NCI-H345 treated with DMSO at 0.1 percent for 48 hours (cell line): ENCODE data around the gene MAGI2.
"Not testable (repeated sequence)": the region's sequence is repeated elsewhere in the genome, so short reads cannot be mapped to it uniquely, and the experiment has no call there.

Source experiments
- DNase-seq: peaks from one replicate; lab custom pipeline; 2025; ENCODE audit not compliant: unreplicated experiment; lab: John Stamatoyannopoulos, UW

MAGI2 gene

DNA sequence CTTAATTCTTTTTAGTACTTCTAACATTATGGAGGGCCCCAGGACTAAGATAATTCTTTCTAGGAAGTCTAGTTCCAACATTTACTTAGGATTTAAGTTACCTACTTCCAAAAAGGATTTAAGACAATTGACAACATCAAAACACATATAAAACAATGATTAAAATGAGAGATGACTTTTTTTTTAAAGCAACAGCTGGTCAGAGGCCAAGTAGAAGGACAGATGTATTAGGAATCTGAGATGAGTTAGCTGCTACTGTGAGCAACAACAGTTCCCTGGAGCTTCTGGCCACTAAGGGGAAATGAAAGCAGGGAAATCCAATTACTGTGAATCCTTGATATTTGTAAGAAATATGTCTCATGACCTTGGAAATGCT is 1432.6 kb downstream of the MAGI2 start:
- no peak for DNase-seq

DNA sequence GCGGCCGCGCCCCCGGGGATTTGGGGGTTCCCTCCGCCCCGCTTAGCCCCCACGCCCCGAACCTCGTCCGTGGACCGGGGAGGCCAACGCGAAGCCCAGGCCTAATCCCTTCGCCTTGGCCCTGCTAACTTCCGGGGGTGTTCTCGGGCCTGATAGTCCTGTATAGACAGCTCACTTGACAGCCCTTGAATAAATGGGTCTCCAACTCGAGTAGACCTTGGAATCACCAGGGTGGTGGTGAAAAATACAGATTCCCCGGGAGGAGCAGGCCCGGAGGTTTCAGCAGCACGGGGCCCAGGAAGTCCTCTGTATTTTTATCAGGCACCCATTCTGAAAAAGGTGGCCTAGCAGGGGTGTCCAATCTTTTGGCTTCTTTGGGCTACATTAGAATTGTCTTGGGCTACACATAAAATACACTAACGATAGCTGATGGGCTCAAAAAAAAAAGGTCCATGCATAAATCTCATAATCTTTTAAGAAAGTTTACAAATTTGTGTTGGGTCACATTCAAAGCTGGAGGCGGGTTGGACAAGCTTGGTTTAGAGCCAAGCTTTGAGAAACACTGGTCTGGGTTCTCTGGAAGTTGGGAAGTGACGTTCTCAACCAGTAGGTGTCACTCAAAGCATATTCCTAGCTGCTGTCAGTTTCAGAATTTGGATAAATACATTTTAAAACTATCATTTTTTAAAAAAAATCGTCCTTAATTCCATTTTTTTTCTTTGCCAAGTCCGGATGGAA is 1433.2 kb downstream of the MAGI2 start:
- peak; percentile 70 for DNase-seq

DNA sequence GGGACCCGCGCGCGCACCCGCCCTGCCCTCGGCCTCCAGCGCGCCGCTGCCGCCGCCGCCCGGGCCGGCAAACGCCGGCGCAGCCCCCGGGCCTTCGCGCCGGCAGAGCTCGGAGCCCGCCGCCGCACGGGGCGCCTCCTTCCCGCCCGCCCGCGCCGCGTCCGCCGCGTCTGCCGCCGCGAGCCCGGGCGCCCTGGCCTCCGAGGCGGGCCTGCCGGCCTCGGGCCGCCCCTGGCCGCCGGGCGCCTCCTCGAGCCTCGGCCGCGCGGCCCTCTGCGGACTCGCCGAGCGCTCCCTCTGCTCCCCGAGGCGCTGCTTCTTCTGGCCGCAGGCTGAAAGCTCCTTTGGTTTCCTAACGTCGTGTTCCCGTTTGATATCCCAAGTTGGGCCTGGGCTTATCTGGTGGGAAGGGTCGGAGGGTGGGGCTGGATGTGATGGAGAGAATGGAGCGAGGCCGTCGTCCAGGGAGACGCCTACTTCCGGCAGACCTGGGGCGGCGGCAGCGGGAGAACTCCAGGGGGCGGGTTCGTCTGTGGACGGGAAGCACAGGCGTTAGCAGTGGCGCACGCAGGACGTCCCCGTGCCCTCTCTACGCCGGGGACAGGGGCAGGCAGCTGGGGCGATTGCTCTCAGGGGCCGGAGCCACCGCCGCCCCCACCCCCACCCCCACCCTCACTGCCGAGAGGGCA is 1433.9 kb downstream of the MAGI2 start:
- DNase-seq = peak; percentile 58

DNA sequence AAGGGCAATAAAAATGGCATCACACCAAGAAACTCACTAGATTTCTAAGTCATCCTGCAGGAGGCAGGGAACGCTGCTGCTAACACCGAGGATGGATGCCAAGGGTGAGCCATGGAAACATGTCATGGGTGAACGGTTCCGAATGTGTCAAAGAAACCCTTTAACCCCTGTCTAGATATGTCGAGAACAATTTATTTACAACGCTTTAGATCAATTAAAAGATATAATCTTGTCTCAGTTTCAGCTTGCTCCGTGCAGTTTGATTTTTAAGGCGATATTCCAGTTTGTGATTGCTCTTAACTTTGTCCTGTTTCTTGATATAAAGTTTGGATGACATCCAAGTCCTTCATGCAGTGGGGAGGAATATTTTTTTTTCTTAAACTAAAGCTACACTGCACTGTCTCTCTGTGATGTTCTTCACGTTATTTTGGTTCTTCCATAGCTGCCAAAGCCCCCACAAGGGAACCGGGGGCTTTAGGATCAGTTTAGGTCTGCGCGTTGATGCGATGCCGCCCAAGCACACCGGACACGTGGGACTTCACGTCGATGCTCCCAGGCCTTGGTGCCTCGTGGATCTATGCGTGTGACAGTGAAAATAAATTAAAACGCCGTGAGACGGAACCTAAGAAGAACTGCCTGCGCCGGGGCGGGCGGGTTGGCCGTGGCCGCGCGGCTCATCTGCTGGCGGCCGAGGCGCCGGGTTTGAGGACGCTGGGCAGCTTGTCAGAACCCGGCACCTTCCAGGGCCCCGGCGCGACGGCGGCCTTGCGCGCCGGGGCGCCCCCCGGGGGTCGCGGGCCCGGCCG is 1434.6 kb downstream of the MAGI2 start:
- peak; percentile 34 for DNase-seq

DNA sequence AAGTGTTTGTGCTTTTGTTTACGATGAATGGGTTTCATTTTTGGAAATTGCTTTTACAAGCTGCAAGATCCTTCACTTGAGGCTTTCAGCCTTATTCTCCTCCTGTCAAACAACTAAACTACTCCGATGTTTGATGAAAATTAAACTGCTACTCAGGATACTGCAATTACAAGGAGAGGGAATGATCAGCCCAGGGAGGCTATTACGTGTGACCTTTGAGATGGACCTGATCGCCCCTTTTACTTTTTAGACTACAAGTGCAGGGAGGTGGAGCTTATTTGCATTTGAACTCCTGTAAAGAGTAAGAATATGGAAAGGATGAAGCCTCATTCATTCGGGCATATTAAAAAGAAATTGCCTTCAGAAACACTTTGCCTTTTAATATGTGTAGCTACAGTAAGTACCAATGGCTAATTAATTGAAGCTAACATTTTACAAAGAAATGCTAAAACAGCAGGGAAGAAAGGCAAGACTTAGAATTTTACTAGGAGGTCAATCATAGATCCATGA is 1435.8 kb downstream of the MAGI2 start:
- no peak for DNase-seq

DNA sequence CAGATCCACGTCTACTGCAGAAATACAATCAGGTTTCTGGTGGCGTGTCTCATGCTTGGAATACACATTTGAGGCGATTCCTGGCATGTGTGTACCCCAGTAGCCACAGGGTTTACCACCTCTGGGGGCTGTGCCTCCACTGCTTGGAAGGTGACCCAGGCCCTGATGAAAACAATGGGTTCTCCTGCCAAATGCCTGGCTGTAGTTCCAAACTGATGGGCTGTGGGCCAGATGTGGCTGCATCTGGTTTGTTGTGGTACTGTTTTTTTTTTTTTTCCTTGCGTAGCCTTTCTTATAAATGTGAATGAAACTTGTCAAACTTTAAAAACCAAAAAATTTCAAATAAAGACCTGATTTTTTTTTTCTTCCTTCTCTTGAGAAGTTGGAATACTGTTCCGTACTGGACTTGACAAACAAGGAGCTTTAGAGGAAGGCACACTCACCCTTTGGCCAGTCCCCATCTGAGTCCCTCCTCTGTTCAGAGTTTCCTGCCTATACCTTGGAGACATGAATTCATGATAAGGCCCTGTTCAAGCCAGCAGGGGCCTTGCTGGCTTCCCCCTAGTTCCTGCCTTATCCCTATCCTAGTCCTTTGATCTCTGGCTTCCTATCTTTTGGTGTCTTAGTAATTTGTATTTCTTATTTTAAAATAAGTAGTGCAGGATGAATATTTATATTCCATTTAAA is 1437.8 kb downstream of the MAGI2 start:
- DNase-seq = no peak

DNA sequence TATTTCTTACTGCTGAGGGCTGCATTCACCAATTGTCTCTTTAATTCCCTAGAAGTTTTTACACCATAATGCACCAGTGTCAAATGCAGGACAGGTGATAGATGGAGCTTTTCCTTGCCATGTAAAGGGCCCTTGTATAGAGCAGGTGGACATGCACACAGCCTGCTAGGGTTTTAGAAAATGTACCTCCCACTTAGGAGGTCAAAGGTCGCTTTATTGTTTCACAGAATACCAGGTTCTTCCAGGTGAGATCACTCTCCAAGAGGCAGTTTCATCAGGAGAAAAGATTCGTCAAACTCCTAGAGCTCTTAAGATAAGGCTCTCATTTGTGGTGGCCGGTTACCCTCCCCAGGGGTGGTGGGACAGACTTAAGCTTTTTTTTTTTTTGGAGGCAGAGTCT is 1439.1 kb downstream of the MAGI2 start:
- no peak for DNase-seq

- DNase-seq = no peak
These were observed 1440.1 kb downstream of the MAGI2 start for GRCh38 chr7:78013386-78013785.

- no peak for DNase-seq
These were observed 1441.8 kb downstream of the MAGI2 start for GRCh38 chr7:78011642-78012041.

- DNase-seq = no peak
These were observed 1446.2 kb downstream of the MAGI2 start for GRCh38 chr7:78007231-78007630.

DNA sequence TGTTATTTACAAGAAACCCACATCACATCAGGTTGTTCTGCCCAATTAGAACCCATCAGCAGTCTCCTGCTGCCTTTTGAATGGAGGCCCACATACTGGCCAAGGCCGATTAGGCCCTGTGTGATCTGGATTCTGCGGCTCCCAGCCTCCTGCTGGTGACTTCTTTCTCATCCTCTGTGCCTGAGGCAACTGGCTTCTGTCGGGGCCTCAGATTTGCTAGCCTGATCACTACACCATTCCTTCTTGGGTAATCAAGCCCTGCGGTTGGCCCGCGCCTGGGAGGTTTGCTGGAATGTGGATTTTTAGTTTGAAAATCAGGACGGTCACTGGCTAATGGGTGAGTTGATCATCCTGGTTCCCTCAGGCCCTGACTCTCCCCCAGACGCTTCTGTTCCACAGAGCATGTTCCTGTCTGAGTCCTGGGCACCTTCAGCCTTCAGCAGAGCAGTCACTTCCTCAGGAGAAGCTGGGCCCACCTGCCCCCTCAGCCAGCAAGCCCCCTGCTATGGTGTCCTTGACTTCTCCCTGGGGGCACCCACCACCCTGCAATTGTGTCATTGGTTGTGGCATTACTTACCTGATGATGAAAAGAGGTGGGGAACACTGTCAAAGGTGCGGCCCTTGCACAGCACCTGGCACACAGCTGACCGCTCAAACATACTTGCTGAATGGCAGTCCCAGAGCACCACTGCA is 1447.3 kb downstream of the MAGI2 start:
- DNase-seq = no peak

- no peak for DNase-seq
These were observed 1450.8 kb downstream of the MAGI2 start for GRCh38 chr7:78002715-78003114.

DNA sequence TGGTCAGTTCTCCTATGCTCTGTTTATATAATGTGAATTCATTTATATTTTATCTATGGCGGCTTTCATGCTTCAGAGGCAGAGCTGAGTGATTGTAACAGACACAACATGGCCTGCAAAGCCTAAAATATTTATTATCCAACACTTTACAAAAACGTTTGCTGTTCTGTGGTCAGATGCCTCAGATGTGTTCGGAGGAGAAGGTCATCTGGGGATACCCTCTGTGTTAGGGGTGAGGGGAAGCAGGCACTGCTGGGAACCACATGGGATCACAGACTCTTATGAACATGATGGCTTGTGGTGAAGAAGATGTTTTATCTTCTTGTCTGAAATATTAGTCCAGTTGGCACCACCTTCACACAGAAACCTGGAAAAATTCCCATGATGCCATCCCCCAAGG is 1451.4 kb downstream of the MAGI2 start:
- DNase-seq = no peak

GRCh38 chr7:77999168-77999567 is 1454.3 kb downstream of the MAGI2 start:
- DNase-seq = not testable (repeated sequence)

GRCh38 chr7:77995717-77996116 is 1457.8 kb downstream of the MAGI2 start:
- DNase-seq = no peak

DNA sequence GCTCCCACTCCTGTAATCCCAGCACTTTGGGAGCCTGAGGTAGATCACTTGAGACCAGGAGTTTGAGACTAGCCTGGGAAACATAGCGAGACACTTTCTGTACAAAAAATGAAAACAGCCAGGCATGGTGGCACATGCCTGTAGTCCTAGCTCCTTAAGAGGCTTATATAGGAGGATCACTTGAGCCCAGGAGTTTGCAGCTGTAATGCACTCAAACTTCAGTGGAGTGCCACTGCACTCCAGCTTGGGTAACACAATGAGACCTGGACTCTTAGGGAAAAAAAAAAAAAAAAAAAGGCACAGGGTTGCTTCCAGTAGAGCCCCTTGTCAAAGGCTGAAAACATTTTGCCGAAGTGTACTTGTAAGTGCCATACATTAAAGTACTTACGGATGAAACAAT is 1459.6 kb downstream of the MAGI2 start:
- DNase-seq = no peak

DNA sequence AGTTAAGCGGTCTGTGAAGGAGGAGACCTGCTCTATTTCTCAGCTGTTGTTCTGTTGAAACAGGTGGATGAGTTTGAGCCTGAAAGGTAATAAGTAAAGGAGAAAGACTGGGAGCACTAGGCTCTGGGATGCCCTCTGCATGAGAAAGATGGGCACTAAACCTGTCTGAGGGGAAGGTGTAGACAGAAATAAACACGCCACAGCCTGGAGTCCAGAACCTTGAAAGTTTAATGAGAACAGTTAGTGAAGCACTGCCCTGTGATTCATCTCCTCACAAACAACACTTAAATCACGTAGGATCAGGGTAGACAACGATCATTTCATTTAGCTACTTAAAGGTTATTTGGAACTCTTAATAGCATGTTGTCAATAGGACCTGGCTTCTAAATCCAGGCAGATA is 1461.8 kb downstream of the MAGI2 start:
- DNase-seq = no peak

- DNase-seq = no peak
These were observed 1463.4 kb downstream of the MAGI2 start for GRCh38 chr7:77989981-77990566.

GRCh38 chr7:77985974-77986339 is 1467.5 kb downstream of the MAGI2 start:
- DNase-seq = no peak

DNA sequence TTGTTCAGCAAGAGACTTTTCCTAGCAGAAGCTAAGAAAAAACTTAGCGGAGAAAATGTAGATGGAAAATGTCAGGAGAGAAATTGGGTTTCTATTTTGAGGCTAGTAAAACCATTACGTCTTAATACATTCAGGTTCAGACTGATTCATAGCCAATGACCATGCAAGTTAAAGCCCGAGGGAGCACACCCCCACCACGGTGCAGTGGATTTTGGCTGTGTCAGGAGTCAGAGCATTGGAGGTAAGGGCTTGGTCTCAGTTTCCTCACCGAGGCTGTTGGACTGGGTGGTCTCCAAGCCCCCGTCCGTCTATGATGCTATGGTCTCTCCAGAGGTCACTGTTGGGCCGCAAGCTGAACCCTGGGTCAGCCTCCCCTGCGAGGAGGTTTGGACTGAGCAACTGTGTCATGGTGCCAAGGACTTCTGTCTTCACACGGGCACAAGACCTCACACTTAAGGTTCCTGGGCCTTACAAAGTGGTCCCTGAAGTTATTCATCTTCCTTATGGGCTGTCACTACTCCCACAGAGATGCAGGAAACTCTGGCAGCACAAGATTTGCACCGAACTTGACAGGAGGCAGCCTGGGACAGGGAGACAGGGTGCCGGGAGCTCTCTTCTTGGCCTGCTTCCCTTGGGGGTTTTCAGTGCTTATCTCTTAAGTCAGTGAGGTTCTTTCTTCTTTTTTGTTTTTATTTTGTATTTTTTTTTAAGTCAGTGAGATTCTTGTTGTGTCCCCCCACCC is 1468.1 kb downstream of the MAGI2 start:
- no peak for DNase-seq
